Progenitor cell of endocrine pancreas (in vitro differentiated cells): ENCODE measurements around the gene UQCC5. TPM values are rescaled to one million over a fixed set of nuclear protein-coding genes. Genes with fewer than 3 reads are reported as not detected.

Experiments
- DNase-seq: peaks from one replicate; pipeline ENCODE4 v3.0.0; 2021; ENCODE audit warnings: low spot score; ENCODE audit not compliant: unreplicated experiment
- H3K27ac Mint-ChIP-seq: 2 replicates; pipeline ENCODE4 v1.8.0; 2021; ENCODE audit warnings: mild to moderate bottlenecking, moderate library complexity, mixed read lengths
- H3K27me3 Mint-ChIP-seq: 2 replicates; pipeline ENCODE4 v1.8.0; 2021; ENCODE audit warnings: mixed read lengths
- H3K36me3 Mint-ChIP-seq: 2 replicates; pipeline ENCODE4 v1.8.0; 2022; ENCODE audit warnings: mixed read lengths; ENCODE audit not compliant: insufficient read depth
- H3K4me1 Mint-ChIP-seq: 2 replicates; pipeline ENCODE4 v1.8.0; 2021; ENCODE audit warnings: low read depth, mixed read lengths
- H3K4me3 Mint-ChIP-seq: 2 replicates; pipeline ENCODE4 v1.8.0; 2021; ENCODE audit warnings: low read depth, mild to moderate bottlenecking, moderate library complexity, mixed read lengths
- H3K9me3 Mint-ChIP-seq: 2 replicates; pipeline ENCODE4 v1.8.0; 2021; ENCODE audit warnings: low read depth, mixed read lengths
- total RNA-seq: library from RNA; stranded (reverse); gene quantifications from 2 replicates; pipeline ENCODE4 v1.2.1, GENCODE V29; 2021
- TF ChIP-seq, protein P1 (sequence below): fragments of 200-600 bp; sonication (generic); IDR thresholded peaks from one replicate; pipeline ENCODE4 v1.5.0; 2021; ENCODE audit warnings: antibody characterized with exemption, mild to moderate bottlenecking; ENCODE audit not compliant: unreplicated experiment

UQCC5 gene
- total RNA-seq, 1 donor from 2014 or later = 14.2 TPM

GRCh38 chr3:52502001-52502400 is 34.4 kb upstream of the UQCC5 start:
- no peak for DNase-seq
- Mint-ChIP-seq H3K9me3 (no peaks in the 10 kb centered on the region), H3K36me3 (no peaks in the 10 kb centered on the region), H3K27me3 (no peaks in the 10 kb centered on the region), H3K27ac (no peak overlapping the region), H3K4me3 (no peak overlapping the region), H3K4me1 (peaks cover 1% of the 10 kb centered on the region)
- TF ChIP-seq, protein P1, sequence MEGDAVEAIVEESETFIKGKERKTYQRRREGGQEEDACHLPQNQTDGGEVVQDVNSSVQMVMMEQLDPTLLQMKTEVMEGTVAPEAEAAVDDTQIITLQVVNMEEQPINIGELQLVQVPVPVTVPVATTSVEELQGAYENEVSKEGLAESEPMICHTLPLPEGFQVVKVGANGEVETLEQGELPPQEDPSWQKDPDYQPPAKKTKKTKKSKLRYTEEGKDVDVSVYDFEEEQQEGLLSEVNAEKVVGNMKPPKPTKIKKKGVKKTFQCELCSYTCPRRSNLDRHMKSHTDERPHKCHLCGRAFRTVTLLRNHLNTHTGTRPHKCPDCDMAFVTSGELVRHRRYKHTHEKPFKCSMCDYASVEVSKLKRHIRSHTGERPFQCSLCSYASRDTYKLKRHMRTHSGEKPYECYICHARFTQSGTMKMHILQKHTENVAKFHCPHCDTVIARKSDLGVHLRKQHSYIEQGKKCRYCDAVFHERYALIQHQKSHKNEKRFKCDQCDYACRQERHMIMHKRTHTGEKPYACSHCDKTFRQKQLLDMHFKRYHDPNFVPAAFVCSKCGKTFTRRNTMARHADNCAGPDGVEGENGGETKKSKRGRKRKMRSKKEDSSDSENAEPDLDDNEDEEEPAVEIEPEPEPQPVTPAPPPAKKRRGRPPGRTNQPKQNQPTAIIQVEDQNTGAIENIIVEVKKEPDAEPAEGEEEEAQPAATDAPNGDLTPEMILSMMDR = no peak

DNA sequence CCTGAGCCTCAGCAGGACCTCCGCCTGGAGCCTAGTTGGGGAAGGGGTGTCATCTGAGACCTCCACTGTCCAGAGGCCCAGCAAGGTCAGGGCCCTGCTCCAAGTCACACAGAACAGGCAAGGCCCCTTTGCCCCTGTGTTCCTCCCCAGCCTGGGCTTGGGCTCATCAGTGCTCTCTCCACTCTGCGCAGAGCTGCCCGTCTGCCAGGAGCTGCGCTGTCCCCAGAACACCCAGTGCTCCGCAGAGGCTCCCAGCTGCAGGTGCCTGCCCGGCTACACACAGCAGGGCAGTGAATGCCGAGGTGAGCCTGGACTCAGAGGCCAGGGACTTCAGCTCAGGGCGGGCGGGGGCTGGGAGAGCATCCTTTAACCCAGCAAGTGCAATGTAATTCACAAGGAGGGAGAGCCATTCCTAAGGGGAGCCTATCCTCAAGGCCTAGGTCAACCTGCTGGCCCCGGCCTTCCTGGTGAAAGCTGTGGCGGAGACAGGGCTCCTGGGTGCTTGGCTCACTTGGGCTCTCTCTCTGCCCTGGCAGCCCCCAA is 33.5 kb upstream of the UQCC5 start:
- Mint-ChIP-seq H3K27ac (no peak overlapping the region), H3K27me3 (peaks cover 3% of the 10 kb centered on the region), H3K4me1 (peaks cover 1% of the 10 kb centered on the region)

GRCh38 chr3:52503788-52504424 is 32.5 kb upstream of the UQCC5 start:
- no peaks in the 10 kb centered on the region for H3K9me3 Mint-ChIP-seq
- TF ChIP-seq, protein P1 = no peak
- no peak overlapping the region for H3K27ac Mint-ChIP-seq
- no peak overlapping the region for H3K4me3 Mint-ChIP-seq
- peaks cover 3% of the 10 kb centered on the region for H3K27me3 Mint-ChIP-seq
- H3K36me3 Mint-ChIP-seq = no peaks in the 10 kb centered on the region
- no peak for DNase-seq
- H3K4me1 Mint-ChIP-seq = peaks cover 1% of the 10 kb centered on the region

More for the DNA sequence above, 33.5 kb upstream of the UQCC5 start:
- TF ChIP-seq, protein P1 = no peak
- Mint-ChIP-seq H3K9me3 (no peaks in the 10 kb centered on the region), H3K36me3 (no peaks in the 10 kb centered on the region), H3K4me3 (no peak overlapping the region)
- no peak for DNase-seq

GRCh38 chr3:52504977-52505376 is 31.4 kb upstream of the UQCC5 start:
- no peak overlapping the region for H3K4me3 Mint-ChIP-seq
- no peak overlapping the region for H3K27ac Mint-ChIP-seq
- H3K4me1 Mint-ChIP-seq = peaks cover 1% of the 10 kb centered on the region
- TF ChIP-seq, protein P1 = no peak
- no peak for DNase-seq
- peaks cover 3% of the 10 kb centered on the region for H3K27me3 Mint-ChIP-seq
- H3K9me3 Mint-ChIP-seq = no peaks in the 10 kb centered on the region
- no peaks in the 10 kb centered on the region for H3K36me3 Mint-ChIP-seq

DNA sequence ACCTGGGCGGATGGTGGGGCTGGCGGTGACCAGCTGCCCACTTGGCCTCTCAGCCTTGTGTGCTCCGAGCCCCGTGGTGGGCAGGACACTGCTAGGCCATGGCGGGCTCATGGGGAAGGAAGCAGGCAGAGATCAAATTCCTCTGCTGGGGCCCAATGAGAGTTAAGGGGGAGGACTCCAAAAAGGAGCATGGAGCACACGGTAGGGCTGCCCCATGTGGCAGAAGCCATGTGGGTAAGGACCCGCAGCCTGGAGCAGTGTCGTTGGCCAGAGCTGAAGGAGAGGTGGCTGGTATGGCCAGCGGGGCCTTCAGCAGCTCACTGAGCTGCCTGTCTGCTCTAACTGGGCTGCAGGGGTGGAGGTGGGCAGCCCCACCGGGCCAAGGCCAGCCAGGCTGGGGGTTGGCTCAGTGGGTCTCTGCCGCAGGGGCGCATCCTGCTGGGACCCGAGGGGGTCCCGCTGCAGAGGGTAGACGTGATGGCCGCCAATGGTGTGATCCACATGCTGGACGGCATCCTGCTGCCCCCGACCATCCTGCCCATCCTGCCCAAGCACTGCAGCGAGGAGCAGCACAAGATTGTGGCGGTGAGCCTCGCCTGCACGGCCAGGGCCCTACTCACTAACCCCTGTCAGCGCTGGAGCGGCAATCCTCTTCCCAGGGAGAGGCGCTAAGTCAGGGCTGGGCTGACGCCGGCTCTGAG is 30.0 kb upstream of the UQCC5 start:
- Mint-ChIP-seq H3K4me3 (no peak overlapping the region), H3K9me3 (no peaks in the 10 kb centered on the region), H3K4me1 (peaks cover 1% of the 10 kb centered on the region), H3K36me3 (no peaks in the 10 kb centered on the region), H3K27ac (no peak overlapping the region), H3K27me3 (peaks cover 3% of the 10 kb centered on the region)
- TF ChIP-seq, protein P1 = no peak
- DNase-seq = no peak
